LoVo (cell line): ENCODE data around the gene KLK7.
"Not testable (repeated sequence)": the region's sequence is repeated elsewhere in the genome, so short reads cannot be mapped to it uniquely, and the experiment has no call there.

Source experiments
- DNase-seq: peaks from one replicate; pipeline ENCODE4 v3.0.0-alpha.2; 2016; ENCODE audit warnings: low spot score

KLK7 gene

DNA sequence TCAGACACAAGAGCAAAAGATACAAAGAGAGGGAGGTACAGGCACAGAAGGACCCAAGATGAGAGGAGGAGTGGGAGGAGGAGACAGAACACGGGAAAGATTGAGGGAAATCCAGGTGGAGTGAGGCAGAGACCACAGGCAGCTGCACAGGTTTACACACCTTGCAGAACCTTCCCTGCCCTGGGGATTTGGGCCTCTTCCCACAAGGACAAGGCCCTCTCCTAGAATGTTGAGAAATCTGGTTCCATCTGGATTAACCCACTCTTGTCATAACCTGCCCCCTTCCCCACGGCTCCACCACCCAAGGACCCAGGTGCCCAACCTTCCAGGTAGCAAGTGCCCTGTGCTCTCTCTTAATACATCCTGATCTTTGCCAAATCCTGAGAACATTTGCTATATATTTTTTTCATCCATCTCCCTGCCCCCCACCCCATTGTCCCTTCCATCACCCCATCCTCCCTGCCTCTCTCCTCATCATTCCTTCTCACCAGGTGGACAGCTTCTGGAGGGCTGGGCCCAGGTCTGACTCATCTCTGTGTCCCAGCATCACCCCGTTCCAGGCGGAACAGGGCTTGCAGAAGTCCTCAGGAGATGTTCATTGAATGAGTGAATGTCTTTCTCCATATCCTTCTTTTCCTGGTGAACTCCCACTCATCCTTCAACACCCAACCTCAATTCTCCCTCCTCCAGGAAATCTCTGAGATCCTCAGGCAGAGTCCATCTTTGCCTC, 26.5 kb upstream of the KLK7 start:
- DNase-seq: no peak

DNA sequence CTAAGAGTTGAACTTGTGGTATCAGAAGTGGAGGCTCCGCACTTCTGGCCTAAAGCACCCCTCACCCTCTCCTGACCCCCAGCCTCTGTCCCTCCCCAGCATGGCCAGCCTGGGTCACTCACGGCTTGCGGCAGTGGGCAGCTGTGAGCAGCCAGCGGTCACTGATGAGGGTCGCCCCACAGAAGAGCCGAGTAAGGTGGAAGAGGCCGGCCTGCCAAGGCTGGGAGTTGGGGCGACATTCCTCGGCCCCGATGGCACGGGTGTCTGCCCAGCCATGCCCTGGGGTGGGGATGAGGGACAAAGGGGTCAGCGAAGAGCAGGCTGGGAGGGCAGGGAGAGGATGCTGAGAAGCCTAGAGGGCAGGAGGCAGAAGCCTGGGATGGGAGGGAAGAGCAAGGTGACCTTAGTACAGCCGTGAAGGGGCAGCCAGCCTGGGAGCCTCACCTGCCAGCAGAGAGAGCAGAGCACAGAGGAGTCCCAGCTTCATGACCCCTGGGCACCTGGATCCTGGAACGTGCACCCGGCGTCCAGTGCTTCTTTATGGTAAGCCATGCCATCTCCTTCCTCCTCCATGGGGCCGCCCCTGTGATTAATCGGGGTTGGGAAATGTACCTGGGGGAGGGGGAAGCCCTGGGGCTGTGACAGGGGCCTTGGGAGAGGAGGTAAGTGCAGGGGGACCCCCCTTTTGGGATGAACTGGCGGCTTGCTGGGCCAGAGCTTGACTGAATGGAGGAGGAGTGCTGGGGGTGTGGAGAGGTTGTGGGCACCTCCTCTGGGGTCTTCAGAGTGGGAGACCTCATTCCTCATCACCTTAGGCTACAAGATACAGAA, 25.6 kb upstream of the KLK7 start:
- no peak for DNase-seq

- DNase-seq: no peak
Observed at GRCh38 chr19:51007488-51007887, 23.8 kb upstream of the KLK7 start.

- DNase-seq: no peak
Observed at GRCh38 chr19:51006406-51006805, 22.7 kb upstream of the KLK7 start.

- no peak for DNase-seq
Observed at GRCh38 chr19:51005248-51005647, 21.5 kb upstream of the KLK7 start.

DNA sequence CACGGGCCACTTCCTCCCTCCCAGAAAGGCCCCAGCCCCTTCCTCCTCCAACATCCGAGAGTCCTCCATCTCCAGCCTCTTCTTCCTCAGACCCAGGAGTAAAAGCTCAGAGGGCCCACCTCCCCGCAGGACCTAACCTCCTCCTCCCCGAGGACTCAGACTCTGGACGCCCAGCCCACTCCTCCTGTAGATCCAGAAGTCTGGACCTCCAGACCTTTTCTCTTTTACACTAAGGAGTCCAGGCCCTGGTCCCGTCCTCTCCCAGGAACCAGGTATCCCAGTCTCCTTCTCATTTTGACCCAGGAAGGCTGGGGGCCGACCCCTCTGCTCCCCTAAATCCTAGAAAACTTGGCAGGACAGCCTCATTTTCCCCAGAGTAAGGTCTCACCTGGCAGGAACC, 19.6 kb upstream of the KLK7 start:
- no peak for DNase-seq

DNA sequence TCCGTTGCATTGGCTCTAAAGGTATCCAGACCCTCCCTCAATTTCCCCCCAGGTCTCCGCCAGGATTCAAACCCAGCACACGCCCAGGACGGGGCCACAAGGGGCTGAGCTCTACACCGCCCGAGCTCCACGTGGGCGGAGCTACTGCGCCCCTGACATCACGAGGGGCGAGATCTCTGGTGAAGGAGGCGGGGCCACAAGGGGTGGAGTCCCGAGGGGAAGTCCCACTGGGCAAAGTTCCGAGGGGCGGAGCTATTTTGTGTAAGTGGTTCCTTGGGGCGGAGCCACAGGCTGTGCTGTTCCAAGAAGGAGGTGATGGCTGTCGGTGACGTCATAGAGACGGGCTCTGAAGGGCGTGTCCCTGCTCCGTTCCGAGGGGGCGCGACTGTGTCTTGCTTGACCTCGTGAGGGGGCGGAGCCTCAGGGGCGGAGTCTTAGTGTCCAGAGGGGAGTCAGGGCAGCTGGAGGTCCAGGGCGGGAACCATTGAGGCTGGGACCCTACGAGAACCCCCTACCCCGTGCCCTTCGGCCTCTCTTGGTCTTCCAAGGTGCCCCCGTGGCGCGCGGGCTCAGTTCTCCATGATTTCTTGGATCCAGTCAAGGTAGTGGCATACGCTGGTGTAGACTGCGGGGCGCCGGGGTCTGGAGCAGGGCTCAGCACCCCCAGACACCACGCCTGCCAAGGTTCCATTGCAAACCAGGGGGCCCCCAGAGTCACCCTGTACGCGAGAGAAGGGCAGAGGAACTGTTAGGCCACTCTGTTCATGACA, 19.0 kb upstream of the KLK7 start:
- DNase-seq: peak; percentile 60

DNA sequence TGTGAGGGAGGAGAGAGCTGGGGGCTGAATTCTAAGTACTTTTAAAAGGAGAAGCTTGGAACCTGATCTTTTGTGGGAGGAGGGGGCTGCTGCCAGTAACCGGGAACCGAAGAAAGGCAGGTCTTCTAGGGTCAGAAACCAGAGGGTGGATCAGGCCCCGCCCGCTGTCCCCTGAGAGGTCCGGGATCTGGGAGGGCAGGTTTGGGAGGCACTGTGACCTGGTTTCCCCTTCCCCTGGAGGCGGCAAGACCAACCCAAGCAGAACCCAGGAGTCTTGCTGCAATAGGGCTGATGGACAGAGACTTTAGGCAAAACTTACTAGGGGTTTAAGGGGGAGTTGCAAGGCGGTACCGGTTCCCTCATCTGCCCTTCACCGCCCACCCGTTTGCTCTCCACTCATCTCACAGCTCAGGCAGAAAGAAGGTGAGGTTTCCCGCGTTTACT, 18.4 kb upstream of the KLK7 start:
- DNase-seq: no peak

DNA sequence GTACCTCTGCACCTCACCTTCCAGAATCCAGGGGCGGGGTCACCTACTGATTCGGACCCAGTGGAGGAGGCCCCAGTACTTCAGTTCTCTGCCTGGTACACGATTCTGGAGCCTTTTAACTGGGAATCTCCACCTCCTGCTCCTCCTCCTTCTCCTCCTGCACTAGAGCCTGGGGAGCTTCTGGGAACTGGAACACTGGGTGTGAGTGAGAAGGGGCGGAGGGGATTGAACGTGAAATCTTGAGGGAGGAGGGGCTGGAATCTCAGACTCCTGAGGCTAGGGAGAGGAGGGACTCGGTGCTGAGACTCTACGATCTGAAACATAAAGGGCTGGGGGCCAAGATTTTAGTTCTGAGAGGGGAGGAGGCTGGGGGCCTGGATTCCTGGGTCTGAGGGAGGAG, 17.8 kb upstream of the KLK7 start, which contains the start of gene KLK8:
Gene KLK8 (minus strand): TSS at position 90 of the 400 bp plus-strand sequence. CDS start 437 bp downstream, outside the sequence.
- DNase-seq: no peak

GRCh38 chr19:51000981-51001380, 17.3 kb upstream of the KLK7 start:
- DNase-seq: no peak

- no peak for DNase-seq
Observed at GRCh38 chr19:51000426-51000825, 16.7 kb upstream of the KLK7 start.

GRCh38 chr19:50998686-50999085, 15.0 kb upstream of the KLK7 start:
- DNase-seq: no peak

DNA sequence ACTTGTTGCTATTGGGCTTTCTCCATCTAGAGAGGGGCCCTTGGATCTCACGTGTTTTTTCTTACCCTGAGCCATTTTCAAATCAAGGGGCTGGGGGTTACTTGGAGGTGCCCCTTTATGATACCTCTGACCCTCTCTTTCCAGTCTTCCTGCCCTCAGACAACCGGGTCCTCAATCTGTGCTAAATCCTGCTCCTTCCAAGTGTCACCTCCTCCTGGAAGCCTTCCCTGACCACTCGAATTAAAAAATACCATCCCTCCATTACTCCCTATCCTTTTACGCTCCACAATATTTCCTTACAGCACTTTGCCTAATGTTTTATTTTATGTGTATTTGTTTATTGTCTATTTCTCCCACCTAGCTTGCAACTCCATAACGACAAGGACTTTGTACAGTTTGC, 14.3 kb upstream of the KLK7 start:
- no peak for DNase-seq

GRCh38 chr19:50994129-50994528, 10.4 kb upstream of the KLK7 start:
- no peak for DNase-seq

GRCh38 chr19:50992666-50993035, 8.9 kb upstream of the KLK7 start:
- no peak for DNase-seq

DNA sequence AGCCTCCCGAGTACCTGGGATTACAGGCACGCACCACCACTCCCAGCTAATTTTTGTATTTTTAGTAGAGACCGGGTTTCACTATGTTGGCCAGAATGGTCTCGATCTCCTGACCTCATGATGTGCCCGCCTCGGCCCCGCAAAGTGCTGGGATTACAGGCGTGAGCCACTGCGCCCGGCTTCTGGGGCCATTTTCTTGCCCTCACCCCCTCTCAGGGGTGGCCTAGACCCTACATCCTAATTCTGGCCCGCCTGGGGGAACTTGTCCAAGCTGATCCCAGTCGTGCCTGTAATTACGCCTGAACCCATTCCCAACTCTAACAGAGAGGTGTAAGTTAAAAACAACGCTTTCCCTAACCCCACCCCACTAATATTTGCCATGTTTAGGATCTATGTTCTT, 699 bp upstream of the KLK7 start:
- DNase-seq: not testable (repeated sequence)

DNA sequence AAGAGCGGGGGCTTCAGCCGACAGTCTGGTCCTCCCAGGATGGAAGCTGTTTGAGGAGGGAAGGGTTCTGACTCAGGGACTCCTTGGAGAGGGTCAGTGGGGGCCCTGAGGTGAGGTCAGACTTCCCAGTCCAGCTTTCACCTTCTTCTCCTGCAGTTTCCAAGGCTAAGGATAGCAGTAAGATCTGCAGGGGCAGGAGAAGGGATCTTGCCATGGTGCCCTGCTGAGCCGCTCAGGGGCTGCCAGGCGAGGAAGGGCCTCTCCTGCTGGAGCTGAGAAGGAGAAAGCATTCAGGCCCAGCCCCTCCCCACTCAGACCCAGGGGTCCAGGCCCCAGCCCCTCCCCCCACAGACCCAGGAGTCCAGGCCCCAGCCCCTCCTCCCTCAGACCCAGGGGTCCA, 1.5 kb downstream of the KLK7 start:
- no peak for DNase-seq

DNA sequence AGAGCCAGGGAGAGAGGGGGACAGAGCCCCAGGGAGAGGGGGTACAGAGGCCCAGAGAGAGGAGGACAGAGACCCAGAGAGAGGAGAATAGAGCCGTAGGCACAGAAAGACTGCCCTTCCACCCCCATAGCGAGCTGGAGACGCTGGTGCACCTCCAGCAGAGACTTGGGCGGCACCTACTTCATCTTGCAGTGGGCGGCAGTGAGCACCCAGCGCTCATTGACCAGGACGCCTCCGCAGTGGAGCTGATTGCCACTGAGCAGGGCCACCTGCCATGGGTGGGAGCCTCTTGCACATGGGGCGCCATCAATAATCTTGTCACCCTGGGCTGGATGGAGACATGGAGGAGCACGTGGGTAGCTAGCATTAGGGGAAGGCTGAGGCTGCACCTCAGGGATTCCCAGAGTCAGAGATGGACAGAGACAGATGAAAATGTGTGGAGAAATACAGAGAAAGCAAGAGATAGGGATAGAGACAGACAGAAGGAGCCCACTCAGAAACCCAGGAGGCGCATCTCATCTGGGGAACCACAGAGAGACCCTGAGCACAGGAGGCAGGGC, 2.0 kb downstream of the KLK7 start:
- DNase-seq: no peak

GRCh38 chr19:50980208-50980607, 3.5 kb downstream of the KLK7 start:
- DNase-seq: no peak

- no peak for DNase-seq
Observed at GRCh38 chr19:50979758-50980157, 4.0 kb downstream of the KLK7 start.

DNA sequence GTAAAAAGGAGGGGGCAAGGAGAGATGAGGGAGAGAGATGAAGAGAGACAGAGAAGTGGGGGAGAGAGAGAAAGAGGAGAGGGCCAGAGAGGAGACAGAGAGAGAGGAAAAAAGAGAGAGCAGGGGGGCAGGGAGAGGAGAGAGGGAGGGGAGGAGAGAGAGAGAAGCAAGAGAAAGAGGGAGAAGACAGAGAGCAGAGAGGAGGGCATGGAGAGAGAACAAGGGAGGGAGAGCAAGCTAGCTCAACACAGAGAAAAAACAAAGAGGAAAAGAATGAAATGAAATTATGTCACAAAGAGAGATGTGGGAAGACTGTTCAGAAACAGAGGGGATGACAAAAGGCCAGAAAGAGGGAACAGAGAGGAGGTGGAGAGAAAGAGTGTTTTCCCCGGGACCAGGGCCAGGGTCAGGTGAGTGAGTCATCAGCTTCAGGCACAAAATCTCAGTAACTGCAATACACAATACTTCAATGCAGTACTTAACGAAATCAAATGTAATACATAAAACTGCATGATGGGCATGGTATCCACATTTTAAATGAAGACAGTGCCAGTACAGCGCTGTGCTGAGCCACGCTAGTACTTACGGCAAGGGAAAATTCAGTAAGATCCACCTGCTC, 4.8 kb downstream of the KLK7 start:
- DNase-seq: no peak

DNA sequence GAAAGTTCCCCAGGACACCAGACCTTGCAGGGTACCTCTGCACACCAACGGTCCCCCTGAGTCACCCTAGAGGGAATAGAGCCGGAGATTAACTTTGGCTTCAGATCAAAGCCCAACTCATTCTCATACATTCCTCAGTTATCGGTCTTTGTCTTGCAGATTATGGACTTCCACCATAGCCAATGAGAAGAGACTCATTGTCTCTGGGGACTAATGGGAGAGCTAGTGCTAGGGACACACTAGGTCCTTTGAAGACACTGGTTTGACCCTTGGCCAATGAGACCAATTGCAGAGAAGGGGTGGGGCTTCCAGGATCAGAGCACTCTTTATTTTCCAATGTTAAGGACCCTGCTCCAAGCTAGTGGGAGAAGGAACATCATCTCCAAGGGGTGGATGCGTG, 6.1 kb downstream of the KLK7 start:
- no peak for DNase-seq
